GM12874 (cell line): ENCODE measurements around the gene PPME1.

Source experiments
- CTCF ChIP-seq: IDR thresholded peaks from 2 replicates; pipeline ENCODE4 v1.5.1; 2011; ENCODE audit warnings: low read depth, mild to moderate bottlenecking, control low read depth, low read length, moderate library complexity; ENCODE audit not compliant: insufficient read depth

The PPME1 gene

GRCh38 chr11:74233683-74234082 is 62.6 kb downstream of the PPME1 start:
- no peak for TF ChIP-seq CTCF

- TF ChIP-seq CTCF: no peak
These were observed 64.0 kb downstream of the PPME1 start for GRCh38 chr11:74235121-74235520.

- TF ChIP-seq CTCF: no peak
These were observed 66.5 kb downstream of the PPME1 start for GRCh38 chr11:74237541-74237940.

GRCh38 chr11:74238243-74238642 is 67.2 kb downstream of the PPME1 start:
- no peak for TF ChIP-seq CTCF

GRCh38 chr11:74248469-74248868 is 77.4 kb downstream of the PPME1 start:
- no peak for TF ChIP-seq CTCF

- TF ChIP-seq CTCF: no peak
These were observed 78.4 kb downstream of the PPME1 start for GRCh38 chr11:74249496-74249895.

- TF ChIP-seq CTCF: no peak
These were observed 82.3 kb downstream of the PPME1 start for GRCh38 chr11:74253361-74253760.
